Measurements from ENCODE around the gene BTG3. TPM values are rescaled to one million over a fixed set of nuclear protein-coding genes. Genes with fewer than 3 reads are reported as not detected.

Gene BTG3, protein sequence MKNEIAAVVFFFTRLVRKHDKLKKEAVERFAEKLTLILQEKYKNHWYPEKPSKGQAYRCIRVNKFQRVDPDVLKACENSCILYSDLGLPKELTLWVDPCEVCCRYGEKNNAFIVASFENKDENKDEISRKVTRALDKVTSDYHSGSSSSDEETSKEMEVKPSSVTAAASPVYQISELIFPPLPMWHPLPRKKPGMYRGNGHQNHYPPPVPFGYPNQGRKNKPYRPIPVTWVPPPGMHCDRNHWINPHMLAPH
- total RNA-seq, result 22.0 and 26.6 TPM in 2 replicates

DNA sequence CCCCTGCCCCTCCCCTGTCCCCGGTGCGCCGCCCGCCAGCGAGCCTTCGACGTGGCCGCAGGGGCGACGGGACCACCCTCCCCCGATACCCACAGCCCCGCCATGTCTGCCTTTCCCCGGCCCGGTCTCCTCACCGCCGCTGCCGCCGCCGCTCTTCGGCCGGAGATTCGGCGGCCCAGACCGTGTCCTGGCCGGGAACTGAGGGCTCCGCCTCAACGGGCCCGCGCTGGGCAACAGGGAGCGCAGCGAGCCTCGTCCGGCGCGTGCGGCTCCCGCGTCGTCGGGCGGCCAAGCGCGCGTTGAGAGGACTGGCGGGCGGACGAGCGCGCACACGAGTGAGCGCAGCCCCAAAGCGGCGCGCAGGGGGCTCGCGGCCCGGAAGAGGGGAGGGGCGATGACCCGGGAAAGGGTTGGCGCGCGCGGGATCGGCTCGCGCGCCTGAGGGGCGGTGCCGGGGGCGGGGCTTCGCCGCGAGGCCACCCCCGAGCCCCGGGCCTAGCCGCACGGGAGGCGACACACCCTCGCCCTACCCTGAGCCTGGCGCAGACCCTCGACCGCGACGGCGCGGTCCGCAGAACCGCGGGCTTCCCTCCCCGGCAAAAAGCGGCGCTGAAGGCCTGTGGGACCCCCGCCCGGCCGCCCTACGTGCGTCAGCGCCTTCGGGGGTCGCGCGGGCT, at the start of gene BTG3:
Gene BTG3, minus strand, starts transcription at position 337 of the 677 bp plus-strand sequence. CDS start 3,757 bp downstream, outside the sequence.

Small RNA genes within 50 kb of the gene (small RNA-seq; reads per million reads assigned to genes)
- not detected for gene RF00019

Other genes starting within 250 kb of the BTG3 start
- gene CXADR, start 99.9 kb downstream of the BTG3 start, total RNA-seq, result 0.49 TPM in 2 replicates
- 5.1 and 9.1 TPM in 2 replicates for gene C21orf91, start 206.5 kb upstream of the BTG3 start, total RNA-seq